ENCODE results near the gene LRCOL1.
"Not testable (repeated sequence)": the region's sequence is repeated elsewhere in the genome, so short reads cannot be mapped to it uniquely, and the experiment has no call there.

The LRCOL1 gene

DNA sequence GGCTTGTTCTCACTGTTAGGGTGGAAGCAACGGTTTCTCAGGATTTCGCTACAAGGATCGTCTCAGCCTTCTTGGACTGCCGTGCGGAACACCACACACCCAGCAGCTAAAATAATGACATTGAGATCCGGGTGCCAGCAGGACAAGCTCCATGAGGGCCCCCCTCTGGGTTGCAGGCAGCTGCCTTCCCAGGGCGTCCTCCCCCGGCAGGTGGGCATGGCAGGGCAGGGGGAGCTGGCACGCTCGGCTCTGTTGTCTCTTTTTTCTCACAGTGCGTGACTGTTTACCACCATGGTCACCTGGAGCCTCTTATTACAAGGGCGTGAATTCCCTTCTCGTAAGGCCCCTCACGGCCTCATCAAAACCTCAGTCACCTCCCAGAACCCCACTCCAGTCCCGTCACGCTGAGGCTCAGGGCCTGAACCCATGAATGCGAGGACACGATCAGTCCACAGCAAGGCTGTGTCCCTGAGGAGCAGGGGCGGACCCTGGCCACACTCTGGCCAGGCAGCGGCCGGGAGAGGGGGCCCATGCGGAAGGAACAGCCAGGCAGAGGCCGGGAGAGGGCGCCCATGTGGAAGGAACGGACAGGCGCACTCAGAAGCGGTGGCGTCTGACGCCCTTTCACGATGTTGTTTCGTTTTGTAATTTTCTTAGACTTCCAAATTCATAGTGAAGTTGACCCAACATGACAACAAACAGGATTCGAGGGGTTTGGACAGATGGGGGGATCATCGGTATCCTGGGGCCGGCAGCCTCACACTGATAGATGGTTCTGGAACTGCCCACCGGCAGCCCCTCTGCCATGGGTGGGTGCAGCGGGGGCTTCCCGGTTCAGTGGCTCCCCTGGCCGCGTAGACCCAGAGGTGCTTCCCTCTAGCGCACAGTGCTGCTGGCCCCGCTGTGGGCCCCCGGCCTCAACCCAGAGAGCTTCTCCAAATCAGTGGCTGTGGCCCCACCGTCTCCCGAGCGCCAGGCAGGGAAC lies 10.0 kb downstream of the LRCOL1 start:
- peak in 1 of 2 experiments; percentile 24 for DNase-seq (ENCODE audit: low read depth in 2 of 2)

GRCh38 chr12:132599502-132599901 lies 10.9 kb downstream of the LRCOL1 start:
- DNase-seq (ENCODE audit: low read depth in 2 of 2): not testable (repeated sequence)

DNA sequence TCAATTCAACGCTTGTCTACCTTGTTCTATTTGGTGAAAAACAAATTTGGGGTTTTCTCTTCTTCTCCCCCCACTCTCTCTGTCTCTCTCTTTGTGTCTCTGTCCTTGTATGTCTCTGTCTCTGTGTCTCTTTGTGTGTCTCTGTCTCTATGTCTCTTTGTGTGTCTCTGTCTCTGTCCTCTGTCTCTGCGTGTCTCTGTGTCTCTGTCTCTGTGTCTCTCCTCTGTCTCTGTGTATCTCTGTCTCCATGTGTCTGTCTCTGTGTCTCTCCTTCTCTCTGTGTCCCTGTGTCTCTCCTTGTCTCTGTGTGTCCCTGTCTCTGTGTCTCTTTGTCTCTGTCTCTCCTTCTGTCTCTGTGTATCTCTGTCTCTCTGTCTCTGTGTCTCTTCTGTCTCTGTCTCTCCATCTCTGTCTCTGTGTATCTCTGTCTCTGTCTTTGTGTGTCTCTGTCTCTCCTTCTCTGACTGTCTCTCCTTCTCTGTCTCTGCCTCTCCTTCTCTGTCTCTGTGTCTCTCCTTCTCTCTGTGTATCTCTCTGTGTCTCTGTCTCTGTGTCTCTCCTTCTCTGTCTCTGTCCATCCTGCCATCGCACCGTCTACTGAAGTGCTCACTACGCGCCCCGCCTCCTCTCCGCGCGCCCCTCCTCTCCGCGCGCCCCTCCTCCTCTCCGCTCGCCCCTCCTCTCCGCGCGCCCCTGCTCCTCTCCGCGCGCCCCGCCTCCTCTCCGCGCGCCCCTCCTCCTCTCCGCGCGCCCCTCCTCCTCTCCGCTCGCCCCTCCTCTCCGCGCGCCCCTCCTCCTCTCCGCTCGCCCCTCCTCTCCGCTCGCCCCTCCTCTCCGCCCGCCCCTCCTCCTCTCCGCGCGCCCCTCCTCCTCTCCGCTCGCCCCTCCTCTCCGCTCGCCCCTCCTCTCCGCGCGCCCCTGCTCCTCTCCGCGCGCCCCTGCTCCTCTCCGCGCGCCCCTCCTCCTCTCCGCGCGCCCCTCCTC lies 12.8 kb downstream of the LRCOL1 start:
- peak; percentile 59 to 66 for DNase-seq (ENCODE audit: low read depth in 2 of 2)

- no peak for DNase-seq (ENCODE audit: low read depth in 2 of 2)
Observed at GRCh38 chr12:132596016-132596415, 14.4 kb downstream of the LRCOL1 start.

DNA sequence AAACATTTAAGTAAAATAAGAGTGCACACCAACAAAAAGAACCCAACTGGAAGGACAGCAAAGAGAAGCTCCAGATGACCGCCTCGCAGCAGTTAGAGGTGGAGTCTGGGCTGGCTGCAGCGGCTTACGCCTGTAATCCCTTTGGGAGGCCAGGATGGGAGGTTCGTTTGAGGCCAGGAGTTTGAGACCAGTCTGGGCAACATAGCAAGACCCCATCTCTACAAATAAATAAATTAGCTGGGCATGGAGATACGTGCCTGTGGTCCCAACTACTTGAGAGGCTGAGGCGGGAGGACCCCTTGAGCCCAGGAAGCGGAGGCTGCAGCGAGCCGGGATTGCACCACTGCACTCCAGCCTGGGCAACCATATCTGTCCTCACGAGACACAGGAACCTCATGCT lies 15.2 kb downstream of the LRCOL1 start:
- no peak for DNase-seq (ENCODE audit: low read depth in 2 of 2)

DNA sequence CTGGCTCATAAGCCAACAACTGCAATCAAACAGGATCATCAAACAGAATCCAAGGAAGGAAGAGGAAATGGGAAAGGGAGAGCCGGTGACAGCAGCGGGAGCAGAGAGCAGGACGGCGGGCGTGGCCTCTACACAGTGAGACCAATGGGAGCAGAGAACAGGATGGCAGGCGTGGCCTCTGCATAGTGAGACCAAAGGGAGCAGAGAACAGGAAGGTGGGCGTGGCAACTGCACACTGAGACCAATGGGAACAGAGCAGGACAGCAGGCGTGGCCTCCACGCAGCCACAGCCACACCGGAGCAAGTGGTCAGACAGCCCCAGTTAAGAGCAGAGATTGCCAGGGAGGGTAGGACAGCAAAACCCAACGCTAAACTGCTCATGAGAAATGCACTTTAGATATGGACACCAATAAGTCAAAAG lies 16.4 kb downstream of the LRCOL1 start:
- DNase-seq (ENCODE audit: low read depth in 2 of 2): peak; percentile 54 to 57

DNA sequence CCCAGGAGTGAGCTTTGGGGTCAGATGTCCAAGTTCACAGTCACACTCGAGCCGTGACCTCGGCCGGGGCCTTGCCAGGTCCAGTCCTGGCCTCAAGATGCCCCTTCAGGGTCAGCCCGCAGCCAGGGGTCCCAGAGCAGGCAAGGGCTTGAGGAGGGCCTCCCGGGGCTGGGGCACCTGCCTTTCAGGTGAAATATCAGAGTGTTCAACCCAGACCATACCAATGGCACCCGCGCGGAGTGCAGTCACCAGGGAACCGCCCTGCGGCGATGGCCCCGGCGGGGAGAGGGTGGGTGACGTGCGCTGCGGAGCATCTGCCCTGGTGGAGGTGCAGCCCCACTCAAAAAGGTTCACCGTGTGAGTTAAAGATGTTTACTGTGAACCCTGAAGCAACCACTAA lies 16.9 kb downstream of the LRCOL1 start:
- no peak for DNase-seq (ENCODE audit: low read depth in 2 of 2)

DNA sequence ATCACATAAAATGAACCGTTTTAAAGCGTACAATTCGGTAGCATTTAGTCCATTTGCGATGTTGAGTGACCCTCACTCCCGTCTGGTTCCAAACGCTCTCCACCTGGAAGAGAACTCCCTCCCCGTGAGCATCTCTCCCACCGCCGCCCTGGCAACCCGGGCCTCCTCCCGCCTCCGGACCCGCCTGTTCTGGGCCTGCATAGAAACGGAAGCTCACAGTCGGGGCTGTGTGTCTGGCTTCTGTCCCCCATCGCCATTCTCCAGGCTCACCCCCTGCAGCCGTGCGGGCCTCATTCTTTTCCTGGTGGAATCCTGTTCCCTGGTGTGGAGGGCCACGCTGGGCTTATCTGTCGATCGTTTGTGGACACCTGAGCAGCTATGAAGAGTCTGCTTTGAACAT lies 17.3 kb downstream of the LRCOL1 start:
- no peak for DNase-seq (ENCODE audit: low read depth in 2 of 2)

GRCh38 chr12:132592282-132592970 lies 18.0 kb downstream of the LRCOL1 start:
- no peak for DNase-seq (ENCODE audit: low read depth in 2 of 2)

DNA sequence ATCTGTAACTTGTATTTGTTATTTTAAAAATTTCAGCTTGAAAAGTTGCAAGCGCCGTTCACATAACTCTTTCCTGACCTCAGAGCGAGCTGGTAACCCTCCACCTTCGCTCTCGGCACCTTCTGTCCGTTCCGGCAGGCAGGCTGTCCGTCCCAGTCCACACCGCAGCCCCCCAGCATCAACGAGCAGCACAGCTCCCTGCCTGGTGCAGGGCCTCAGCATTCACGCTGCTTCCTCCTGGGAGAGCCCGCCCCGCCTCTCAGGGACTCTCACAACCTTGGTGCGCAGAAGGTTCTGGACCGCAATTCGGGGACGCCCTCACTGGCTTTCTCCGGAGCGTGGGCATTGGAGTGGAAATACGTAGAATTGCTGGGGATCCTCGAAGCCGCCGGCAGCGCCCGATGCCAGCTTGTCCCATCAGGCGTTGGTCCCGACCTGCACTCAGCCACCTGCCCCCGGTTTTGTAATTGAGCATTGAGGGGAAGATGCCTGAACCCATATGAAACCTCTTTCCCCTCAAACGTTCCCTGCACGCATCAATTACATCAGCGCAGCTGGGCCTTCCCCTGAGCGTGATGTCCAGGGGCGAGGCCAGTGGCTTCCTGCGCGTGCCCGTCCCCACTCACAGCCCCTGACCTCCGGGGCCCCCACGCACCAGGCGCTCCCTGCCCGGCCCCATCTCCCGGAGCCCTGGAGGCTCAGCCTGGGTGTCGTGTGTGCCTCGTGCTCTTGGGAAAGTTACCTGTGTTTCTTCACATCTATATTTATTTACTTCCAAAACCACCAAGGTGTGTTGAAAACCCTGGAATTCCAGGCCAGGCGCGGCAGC lies 19.1 kb downstream of the LRCOL1 start:
- DNase-seq (ENCODE audit: low read depth in 2 of 2): no peak

DNA sequence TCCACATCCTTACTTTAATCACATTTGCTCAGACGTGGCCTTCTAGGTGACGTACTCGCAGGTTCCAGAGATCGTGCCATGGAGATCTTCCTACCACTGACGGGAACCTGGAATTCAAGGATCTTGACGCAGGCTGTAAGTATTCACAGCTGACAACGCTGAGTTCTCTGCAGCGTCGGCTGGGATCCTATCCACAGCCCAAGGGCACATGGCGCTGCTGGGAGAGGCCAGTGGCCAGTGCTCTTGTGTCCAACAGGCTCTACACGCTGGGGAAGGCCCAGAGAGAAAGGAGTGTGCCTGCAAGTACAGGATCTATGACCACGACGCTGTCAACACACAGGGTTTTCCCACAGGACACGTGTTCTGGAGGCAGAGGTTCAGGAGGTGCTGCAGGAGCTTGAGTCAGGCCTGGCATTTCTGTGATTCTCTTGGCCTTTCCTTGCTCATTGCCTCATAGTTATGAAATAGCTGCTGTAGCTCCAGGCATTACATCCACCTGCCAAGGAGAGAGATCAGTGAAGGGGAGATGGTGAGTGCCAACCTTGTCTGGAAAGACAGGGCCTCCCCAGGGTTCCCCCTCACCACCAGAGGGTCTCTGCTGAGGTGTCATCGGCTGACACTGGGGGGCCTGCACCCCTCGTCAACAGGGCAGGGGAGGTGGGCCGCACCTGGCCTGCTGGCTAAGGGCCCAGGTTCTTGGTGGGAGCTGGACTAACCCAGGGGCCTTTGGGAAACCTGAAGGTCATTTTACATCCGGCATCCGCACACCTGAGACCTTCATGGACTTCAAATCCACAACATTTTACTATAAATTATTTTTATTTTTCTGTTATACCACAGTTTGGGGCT lies 21.3 kb downstream of the LRCOL1 start:
- DNase-seq (ENCODE audit: low read depth in 2 of 2): no peak

GRCh38 chr12:132588319-132588718 lies 22.1 kb downstream of the LRCOL1 start:
- no peak for DNase-seq (ENCODE audit: low read depth in 2 of 2)

GRCh38 chr12:132587781-132588180 lies 22.6 kb downstream of the LRCOL1 start:
- DNase-seq (ENCODE audit: low read depth in 2 of 2): no peak

DNA sequence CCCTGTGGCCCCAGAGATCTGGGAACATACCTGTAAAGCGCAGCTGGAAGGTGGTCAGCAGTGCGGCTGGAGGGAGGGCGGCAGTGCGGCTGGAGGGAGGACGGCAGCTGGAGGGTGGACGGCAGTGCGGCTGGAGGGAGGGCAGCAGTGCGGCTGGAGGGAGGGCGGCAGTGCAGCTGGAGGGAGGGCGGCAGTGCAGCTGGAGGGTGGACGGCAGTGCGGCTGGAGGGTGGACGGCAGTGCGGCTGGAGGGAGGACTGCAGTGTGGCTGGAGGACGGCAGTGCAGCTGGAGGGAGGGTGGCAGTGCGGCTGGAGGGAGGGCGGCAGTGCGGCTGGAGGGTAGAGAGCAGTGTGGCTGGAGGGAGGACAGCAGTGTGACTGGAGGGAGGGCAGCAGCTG lies 23.5 kb downstream of the LRCOL1 start:
- no peak for DNase-seq (ENCODE audit: low read depth in 2 of 2)

- DNase-seq (ENCODE audit: low read depth in 2 of 2): no peak
Observed at GRCh38 chr12:132585177-132585576, 25.2 kb downstream of the LRCOL1 start.

- DNase-seq (ENCODE audit: low read depth in 2 of 2): no peak
Observed at GRCh38 chr12:132584429-132584828, 26.0 kb downstream of the LRCOL1 start.

DNA sequence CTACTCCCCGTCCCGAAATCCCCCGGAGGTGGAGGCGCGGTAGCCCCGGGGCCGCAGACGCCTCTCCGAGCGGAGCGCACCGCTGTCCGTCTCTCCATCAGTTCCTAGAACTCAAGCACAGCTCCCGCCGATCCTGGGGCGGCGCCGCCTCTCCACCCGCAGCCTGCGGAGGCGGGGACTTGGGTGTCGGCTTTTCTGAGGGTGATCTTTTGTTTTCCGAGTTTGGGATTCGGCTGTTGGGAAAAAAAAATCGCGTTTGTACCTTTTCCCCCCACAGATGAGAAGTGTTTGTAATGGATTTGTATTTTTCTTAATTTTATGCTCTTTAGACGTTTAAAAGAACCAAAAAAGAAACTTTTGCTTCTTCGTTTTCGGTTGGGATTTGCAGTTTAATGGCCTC lies 26.6 kb downstream of the LRCOL1 start:
- DNase-seq (ENCODE audit: low read depth in 2 of 2): no peak

DNA sequence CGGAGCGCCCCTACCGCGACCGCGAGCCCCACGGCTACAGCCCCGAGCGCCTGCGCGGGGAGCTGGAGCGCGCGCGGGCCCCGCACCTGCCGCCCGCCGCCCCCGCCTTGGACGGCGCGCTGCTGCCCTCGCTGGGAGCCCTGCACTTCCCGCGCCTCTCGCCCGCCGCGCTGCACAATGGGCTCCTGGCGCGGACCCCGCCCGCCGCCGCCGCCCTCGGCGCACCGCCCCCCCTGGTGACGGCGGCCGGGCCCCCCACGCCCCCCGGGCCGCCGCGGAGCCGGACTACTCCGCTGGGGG lies 27.0 kb downstream of the LRCOL1 start:
- DNase-seq (ENCODE audit: low read depth in 2 of 2): no peak

GRCh38 chr12:132582582-132583410 lies 27.6 kb downstream of the LRCOL1 start:
- no peak for DNase-seq (ENCODE audit: low read depth in 2 of 2)

All from fibroblast of skin of left biceps (primary cell).